ENCODE measurements around the gene HPDL. TPM values are rescaled to one million over a fixed set of nuclear protein-coding genes. Genes with fewer than 3 reads are reported as not detected.
A peak's percentile ranks its signal among the peaks of the same experiment; 100 is the strongest.

HPDL gene
- total RNA-seq, 1 donor from 2014 or later = 0.17 TPM

- no peak for DNase-seq (ENCODE audit: low spot score)
These were observed 24.8 kb downstream of the HPDL start for GRCh38 chr1:45351508-45351907.

GRCh38 chr1:45353685-45354084 lies 27.0 kb downstream of the HPDL start:
- DNase-seq (ENCODE audit: low spot score) = no peak

- DNase-seq (ENCODE audit: low spot score) = no peak
These were observed 28.1 kb downstream of the HPDL start for GRCh38 chr1:45354838-45355237.

- no peak for DNase-seq (ENCODE audit: low spot score)
These were observed 29.0 kb downstream of the HPDL start for GRCh38 chr1:45355683-45356082.

- no peak for DNase-seq (ENCODE audit: low spot score)
These were observed 29.5 kb downstream of the HPDL start for GRCh38 chr1:45356186-45356585.

- peak; percentile 73 for DNase-seq (ENCODE audit: low spot score)
These were observed 33.3 kb downstream of the HPDL start for GRCh38 chr1:45359882-45360513.

GRCh38 chr1:45360981-45361380 lies 34.3 kb downstream of the HPDL start:
- peak; percentile 30 for DNase-seq (ENCODE audit: low spot score)

GRCh38 chr1:45364294-45364693 lies 37.6 kb downstream of the HPDL start:
- no peak for DNase-seq (ENCODE audit: low spot score)

- no peak for DNase-seq (ENCODE audit: low spot score)
These were observed 38.4 kb downstream of the HPDL start for GRCh38 chr1:45365051-45365450.

GRCh38 chr1:45370575-45370974 lies 43.9 kb downstream of the HPDL start:
- no peak for DNase-seq (ENCODE audit: low spot score)

- no peak for DNase-seq (ENCODE audit: low spot score)
These were observed 46.9 kb downstream of the HPDL start for GRCh38 chr1:45373573-45373972.

GRCh38 chr1:45375104-45376090 lies 48.7 kb downstream of the HPDL start:
- DNase-seq (ENCODE audit: low spot score) = no peak

- no peak for DNase-seq (ENCODE audit: low spot score)
These were observed 51.5 kb downstream of the HPDL start for GRCh38 chr1:45378184-45378583.

Other genes starting within 250 kb of the HPDL start
- gene ZSWIM5, start 120.3 kb upstream of the HPDL start, total RNA-seq = 4.4 TPM
- gene TOE1, start 13.3 kb downstream of the HPDL start, total RNA-seq = 7.9 TPM
- gene MUTYH, start 13.5 kb downstream of the HPDL start, total RNA-seq = 30.5 TPM
- gene TESK2, start 164.3 kb downstream of the HPDL start, total RNA-seq = 6.0 TPM
- 0.89 TPM for gene CCDC163, start 173.2 kb downstream of the HPDL start, total RNA-seq
- gene MMACHC, start 173.4 kb downstream of the HPDL start, total RNA-seq = 7.5 TPM
- 435 TPM for gene PRDX1, start 195.0 kb downstream of the HPDL start, total RNA-seq
- 175 TPM for gene AKR1A1, start 223.9 kb downstream of the HPDL start, total RNA-seq

All from mucosa of gallbladder (tissue), 1 donor.